ENCODE measurements around the gene GGT6.

DNA sequence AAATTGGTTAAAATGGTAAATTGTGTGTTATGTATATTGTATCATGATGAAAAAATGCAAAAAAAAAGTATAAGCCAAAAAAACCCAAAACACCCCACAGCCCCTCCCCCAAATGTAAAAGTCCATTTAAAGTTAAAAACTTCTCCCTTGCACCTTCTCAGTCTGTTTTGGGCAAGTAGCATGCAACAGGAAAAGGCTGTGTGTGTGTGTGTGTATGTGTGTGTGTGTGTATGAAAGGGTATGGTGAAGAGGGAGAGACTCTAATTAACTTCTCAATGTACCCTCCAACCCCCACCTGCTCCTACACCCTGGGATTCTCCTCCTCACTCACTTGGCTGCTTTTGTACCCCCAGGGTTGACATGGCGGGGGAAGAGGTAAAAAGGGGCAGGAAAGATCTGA, 9.2 kb upstream of the GGT6 start:
- TF ChIP-seq CTCF (IDR thresholded peaks at IDR 0.05; ENCODE audit: low read depth, low read length) (no peak), EZH2phosphoT487 (IDR thresholded peaks at IDR 0.05; ENCODE audit: low read depth) (no peak)

Measured in OCI-LY3 (cell line).